Nephron (organoid): ENCODE measurements around the gene GBP3.

Experiments used
- H3K27ac Mint-ChIP-seq, 3 experiments: 2 replicates each; pipeline ENCODE4 v1.8.0; 2020; ENCODE audit warnings: mixed read lengths in 3 of 3, mild to moderate bottlenecking in 2 of 3, moderate library complexity in 1 of 3
- H3K27me3 Mint-ChIP-seq: 2 replicates; pipeline ENCODE4 v1.8.0; 2021; ENCODE audit warnings: low read depth, mild to moderate bottlenecking, moderate library complexity, mixed read lengths
- H3K36me3 Mint-ChIP-seq: 2 replicates; pipeline ENCODE4 v1.8.0; 2020; ENCODE audit warnings: low read depth, mixed read lengths
- H3K4me1 Mint-ChIP-seq: 2 replicates; pipeline ENCODE4 v1.8.0; 2020; ENCODE audit warnings: mixed read lengths
- H3K4me3 Mint-ChIP-seq, 3 experiments: 2 replicates each; pipeline ENCODE4 v1.8.0; 2020; ENCODE audit warnings: mild to moderate bottlenecking in 3 of 3, mixed read lengths in 3 of 3, moderate library complexity in 2 of 3
- H3K9me3 Mint-ChIP-seq: 2 replicates; pipeline ENCODE4 v1.8.0; 2020; ENCODE audit warnings: mixed read lengths
- TF ChIP-seq, protein P1 (sequence below), 3 experiments: fragments of 200-600 bp; sonication (generic); IDR thresholded peaks; one replicate each; pipeline ENCODE4 v1.5.0; 2021; ENCODE audit warnings: antibody characterized with exemption in 3 of 3; ENCODE audit not compliant: unreplicated experiment in 3 of 3

The GBP3 gene

GRCh38 chr1:88961647-88962275 lies 60.9 kb downstream of the GBP3 start:
- Mint-ChIP-seq H3K4me3 (no peak overlapping the region), H3K36me3 (peaks cover 68% of the 10 kb centered on the region), H3K9me3 (no peaks in the 10 kb centered on the region), H3K27me3 (no peaks in the 10 kb centered on the region), H3K27ac (no peak overlapping the region), H3K4me1 (no peaks in the 10 kb centered on the region)
- TF ChIP-seq, protein P1, sequence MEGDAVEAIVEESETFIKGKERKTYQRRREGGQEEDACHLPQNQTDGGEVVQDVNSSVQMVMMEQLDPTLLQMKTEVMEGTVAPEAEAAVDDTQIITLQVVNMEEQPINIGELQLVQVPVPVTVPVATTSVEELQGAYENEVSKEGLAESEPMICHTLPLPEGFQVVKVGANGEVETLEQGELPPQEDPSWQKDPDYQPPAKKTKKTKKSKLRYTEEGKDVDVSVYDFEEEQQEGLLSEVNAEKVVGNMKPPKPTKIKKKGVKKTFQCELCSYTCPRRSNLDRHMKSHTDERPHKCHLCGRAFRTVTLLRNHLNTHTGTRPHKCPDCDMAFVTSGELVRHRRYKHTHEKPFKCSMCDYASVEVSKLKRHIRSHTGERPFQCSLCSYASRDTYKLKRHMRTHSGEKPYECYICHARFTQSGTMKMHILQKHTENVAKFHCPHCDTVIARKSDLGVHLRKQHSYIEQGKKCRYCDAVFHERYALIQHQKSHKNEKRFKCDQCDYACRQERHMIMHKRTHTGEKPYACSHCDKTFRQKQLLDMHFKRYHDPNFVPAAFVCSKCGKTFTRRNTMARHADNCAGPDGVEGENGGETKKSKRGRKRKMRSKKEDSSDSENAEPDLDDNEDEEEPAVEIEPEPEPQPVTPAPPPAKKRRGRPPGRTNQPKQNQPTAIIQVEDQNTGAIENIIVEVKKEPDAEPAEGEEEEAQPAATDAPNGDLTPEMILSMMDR (IDR thresholded peaks at IDR 0.05; ENCODE audit: unreplicated experiment in 3 of 3) = no peak

- no peaks in the 10 kb centered on the region for H3K4me1 Mint-ChIP-seq
- peaks cover 67% of the 10 kb centered on the region for H3K36me3 Mint-ChIP-seq
- H3K27me3 Mint-ChIP-seq = no peaks in the 10 kb centered on the region
- H3K9me3 Mint-ChIP-seq = no peaks in the 10 kb centered on the region
- no peak overlapping the region for H3K4me3 Mint-ChIP-seq
- H3K27ac Mint-ChIP-seq = no peak overlapping the region
- TF ChIP-seq, protein P1 (IDR thresholded peaks at IDR 0.05; ENCODE audit: unreplicated experiment in 3 of 3) = no peak
Observed at GRCh38 chr1:88961081-88961480, 61.6 kb downstream of the GBP3 start.
